ENCODE measurements around the gene SH2D3A. TPM values are rescaled to one million over a fixed set of nuclear protein-coding genes. Genes with fewer than 3 reads are reported as not detected.

Gene SH2D3A
- total RNA-seq, 4 donors from 2014 or later = 0.85 to 1.8 (median 1.3) TPM; not detected in 1

- TF ChIP-seq CTCF (IDR thresholded peaks at IDR 0.05; ENCODE audit: low read depth) = no peak
Measured at GRCh38 chr19:6716610-6716970, 50.6 kb downstream of the SH2D3A start.

DNA sequence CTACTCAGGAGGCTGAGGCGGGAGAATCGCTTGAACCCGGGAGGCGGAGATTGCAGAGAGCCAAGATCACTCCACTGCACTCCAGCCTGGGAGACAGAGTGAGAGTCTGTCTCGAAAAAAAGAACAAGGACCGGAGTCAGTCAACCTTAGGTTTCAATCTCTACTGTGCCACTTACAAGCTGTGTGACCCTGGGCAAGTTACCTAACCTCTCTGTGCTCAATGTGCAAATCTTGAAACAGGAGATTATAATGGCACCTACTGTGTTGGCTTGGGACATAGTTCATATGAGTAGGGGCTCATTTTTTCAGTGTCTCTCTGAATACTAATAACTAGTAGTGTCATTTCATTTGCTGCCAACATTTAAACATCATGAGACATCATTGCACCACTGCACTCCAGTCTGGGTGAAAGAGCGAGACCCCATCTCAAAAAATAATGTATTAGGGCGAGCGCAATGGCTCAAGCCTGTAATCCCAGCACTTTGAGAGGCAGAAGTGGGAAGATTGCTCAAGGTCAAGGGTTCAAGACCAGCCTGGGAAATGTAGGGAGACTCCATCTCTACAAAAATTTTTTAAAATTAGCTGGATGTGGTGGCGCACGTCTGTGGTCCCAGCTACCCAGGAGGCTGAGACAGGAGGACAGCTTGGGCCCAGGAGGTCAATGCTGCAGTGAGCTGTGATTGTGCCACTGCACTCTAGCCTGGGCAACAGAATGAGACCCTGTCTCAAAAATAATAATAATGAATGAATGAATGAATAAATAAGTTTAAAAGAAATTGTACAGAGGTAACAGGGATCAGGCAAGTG is 52.3 kb downstream of the SH2D3A start:
- no peak for TF ChIP-seq CTCF (IDR thresholded peaks at IDR 0.05; ENCODE audit: low read depth)

GRCh38 chr19:6713773-6714692 is 53.2 kb downstream of the SH2D3A start:
- TF ChIP-seq CTCF (IDR thresholded peaks at IDR 0.05; ENCODE audit: low read depth) = no peak

GRCh38 chr19:6712692-6713670 is 54.3 kb downstream of the SH2D3A start:
- no peak for TF ChIP-seq CTCF (IDR thresholded peaks at IDR 0.05; ENCODE audit: low read depth)

GRCh38 chr19:6712231-6712630 is 55.0 kb downstream of the SH2D3A start:
- no peak for TF ChIP-seq CTCF (IDR thresholded peaks at IDR 0.05; ENCODE audit: low read depth)

- no peak for TF ChIP-seq CTCF (IDR thresholded peaks at IDR 0.05; ENCODE audit: low read depth)
Measured at GRCh38 chr19:6711605-6712004, 55.6 kb downstream of the SH2D3A start.
